Measurements from ENCODE around the gene CRKL. TPM values are rescaled to one million over a fixed set of nuclear protein-coding genes. Genes with fewer than 3 reads are reported as not detected.

Gene CRKL
- total and polyA plus RNA-seq, 2 of the 4 experiments (the other 2 are of a cell fraction) = 20.6 to 35.5 TPM

- H3K4me3 ChIP-seq (ENCODE audit: insufficient read depth, low read depth, low read length) = no peak overlapping the region
- H3K27ac ChIP-seq (ENCODE audit: insufficient read depth, low read length) = peak overlapping the region; percentile 53; the same call in 1 of the 2 replicates
- H3K4ac ChIP-seq (ENCODE audit: low read depth, low read length) = peak overlapping the region; percentile 35
- peak overlapping the region; percentile 28; the same call in 1 of the 2 replicates for H3K14ac ChIP-seq (replicated peaks; ENCODE audit: low read depth, low read length)
- DNase-seq (peak; percentile 99), ATAC-seq (ENCODE audit: low read depth) (peak; percentile 96)
- peak overlapping the region; percentile 46 for H2AK5ac ChIP-seq (ENCODE audit: low read depth, low read length)
- no peak overlapping the region for H2AK9ac ChIP-seq (replicated peaks; ENCODE audit: low read depth, low read length, poor library complexity)
- ChIA-PET CTCF (interaction anchor here (1.0 kb wide), 1 partner anchor 13 kb away, joined by 7 read pairs; the partner anchor contains the start of gene CRKL), POLR2A (ENCODE audit: unreplicated experiment) (no interaction called here)
- H3K4me1 ChIP-seq (ENCODE audit: control insufficient read depth, insufficient read depth, low read length) = peaks cover 10% of the 10 kb centered on the region
- peak overlapping the region; percentile 52; the same call in 1 of the 2 replicates for H2BK120ac ChIP-seq (ENCODE audit: low read depth, low read length)
- peak overlapping the region; percentile 17; the same call in 1 of the 2 replicates for H3K9ac ChIP-seq (ENCODE audit: low read depth, low read length)
- H3K9me1 ChIP-seq (ENCODE audit: insufficient read depth, low read length) = 0 out of 2 replicates have a peak, but pooled peaks cover 10% of the 10 kb centered on the region
- dilution Hi-C loops (cut with HindIII; ENCODE audit: low sequenced_read_pairs, unreplicated experiment) (no loop called here), intact Hi-C loops (cut with micrococcal nuclease) (no loop called here), in situ Hi-C loops (cut with MboI; ENCODE audit: low sequenced_read_pairs) (no loop called here)
- WGBS, 2 experiments (ENCODE audit: extremely low coverage in 2 of 2, insufficient read length in 1 of 2) = 67% methylated on average over 3 of the region's 7 CpGs; no CpG with 5 or more reads in 1 of the 2 experiments
- no peaks in the 10 kb centered on the region for H3K36me3 ChIP-seq (ENCODE audit: control insufficient read depth, insufficient read depth, low read length)
- H3K56ac ChIP-seq (ENCODE audit: extremely low read depth, insufficient read depth, low read length) = no peak overlapping the region
- H2BK20ac ChIP-seq (ENCODE audit: low read depth, low read length) = peak overlapping the region; percentile 7; the same call in 1 of the 2 replicates
- peak overlapping the region in 1 of 2 experiments; percentile 26; a peak in 1 of 4 replicates for H4K8ac ChIP-seq (ENCODE audit: low read depth in 2 of 2, low read length in 2 of 2)
- no peak overlapping the region for H4K5ac ChIP-seq (ENCODE audit: low read depth, low read length)
- peak overlapping the region; percentile 4; the same call in 1 of the 3 replicates for H2BK15ac ChIP-seq (ENCODE audit: low read depth, low read length)
- no peaks in the 10 kb centered on the region for H3K9me3 ChIP-seq (ENCODE audit: control insufficient read depth, insufficient read depth, low read length)
- H3K79me1 ChIP-seq (ENCODE audit: low read depth in 1 of 2, low read length in 2 of 2) = 0 out of 4 replicates have a peak, but pooled peaks cover 0 to 2% of the 10 kb centered on the region in 2 experiments
- H4K91ac ChIP-seq (ENCODE audit: insufficient read depth, low read depth, low read length) = peak overlapping the region; percentile 5; the same call in 1 of the 2 replicates
- H3K23ac ChIP-seq (ENCODE audit: low read depth, low read length) = no peak overlapping the region
- H4K20me1 ChIP-seq (ENCODE audit: insufficient read depth, low read length) = no peaks in the 10 kb centered on the region
- H2AFZ ChIP-seq (replicated peaks; ENCODE audit: low read length, poor library complexity) = no peak overlapping the region
- no TSS peak for BruUV-seq (replicated peaks)
- H2BK5ac ChIP-seq (ENCODE audit: low read depth, low read length, poor library complexity, severe bottlenecking) = peak overlapping the region; percentile 38
- no peaks in the 10 kb centered on the region for H3K27me3 ChIP-seq (ENCODE audit: control insufficient read depth, insufficient read depth, low read length)
- TF ChIP-seq FOS (IDR thresholded peaks at IDR 0.05; ENCODE audit: low read depth, low read length) (peak; percentile 98), RAD21 (IDR thresholded peaks at IDR 0.05; ENCODE audit: low read length) (no peak), BHLHE40 (IDR thresholded peaks at IDR 0.05; ENCODE audit: low read depth, low read length) (peak; percentile 79), CEBPB (IDR thresholded peaks at IDR 0.05; ENCODE audit: low read depth, low read length) (peak; percentile 100), MAFK (IDR thresholded peaks at IDR 0.05; ENCODE audit: low read depth, low read length) (peak; percentile 46; the same call in 1 of the 2 replicates), CHD1 (IDR thresholded peaks at IDR 0.05; ENCODE audit: low read depth, low read length) (no peak)
- H3K4me2 ChIP-seq (ENCODE audit: low read depth, low read length) = peak overlapping the region; percentile 33
- 0 out of 2 replicates have a peak overlapping the region, but pooled peaks have one; percentile 4 for H3K18ac ChIP-seq (ENCODE audit: low read depth, low read length)
Observed at GRCh38 chr22:20904008-20904979, 12.9 kb upstream of the CRKL start.

Data from IMR-90 (cell line).